Thyroid gland (tissue), 4 donors: ENCODE results near the gene LIN7A. TPM values are rescaled to one million over a fixed set of nuclear protein-coding genes. Genes with fewer than 3 reads are reported as not detected.
A peak's percentile ranks its signal among the peaks of the same experiment; 100 is the strongest.

Experiments
- DNase-seq, 2 donors: peaks; one replicate each; pipeline ENCODE4 v3.0.0-alpha.2; 2019
- H3K27ac ChIP-seq, 3 donors: fragments of 200-600 bp; sonication (generic); 1 replicate in 2 of 3; 2 replicates in 1 of 3; pipeline ENCODE4 v1.5.1; 2016 to 2019; ENCODE audit warnings: mild to moderate bottlenecking in 1 of 3, moderate library complexity in 1 of 3
- H3K27me3 ChIP-seq: fragments of 200-600 bp; sonication (generic); one replicate; pipeline ENCODE4 v1.5.1; 2019
- H3K36me3 ChIP-seq, 2 donors: fragments of 200-600 bp; sonication (generic); one replicate each; pipeline ENCODE4 v1.5.1; 2016 to 2019
- H3K4me1 ChIP-seq, 2 donors: fragments of 200-600 bp; sonication (generic); one replicate each; pipeline ENCODE4 v1.5.1; 2017 to 2019
- H3K4me3 ChIP-seq, 3 donors: fragments of 200-600 bp; sonication (generic); replicated peaks in 1 of 3; 1 replicate in 2 of 3; 2 replicates in 1 of 3; pipeline ENCODE4 v1.5.1; 2016; ENCODE audit warnings: mild to moderate bottlenecking in 1 of 3
- H3K9me3 ChIP-seq: fragments of 200-600 bp; sonication (generic); one replicate; pipeline ENCODE4 v1.5.1; 2017
- POLR2A ChIP-seq, 2 donors: fragments of 450-650 bp; IDR thresholded peaks; one replicate each; pipeline ENCODE4 v1.6.1; 2017; ENCODE audit warnings: antibody characterized with exemption in 2 of 2, mild to moderate bottlenecking in 2 of 2, moderate library complexity in 1 of 2
- WGBS, 2 donors: methylation state at CpG; one replicate each; pipeline ENCODE4 v1.1.5; 2017; 5-methylcytosine and 5-hydroxymethylcytosine counted together
- intact Hi-C: fragments of 100-400 bp; cut with DNase I; formaldehyde crosslinking; loops from one replicate; pipeline ENCODE4 v1.15.1; 2023
- total RNA-seq, 4 donors: library from RNA; depleted of rRNA; stranded (reverse); fragments of >200 nt; gene quantifications; one replicate each; pipeline ENCODE4 v1.2.3, GENCODE V29; 2016
- TF ChIP-seq, protein P1 (sequence below), 6 experiments: fragments of 200-600 bp in 3 of 6; fragments of 450-650 bp in 3 of 6; sonication (generic) in 3 of 6; IDR thresholded peaks; one replicate each; pipeline ENCODE4 v1.5.1; 2016 to 2019; ENCODE audit warnings: antibody characterized with exemption in 6 of 6, mild to moderate bottlenecking in 2 of 6, inconsistent platforms in 1 of 6, moderate library complexity in 1 of 6

LIN7A gene
- total RNA-seq, 4 donors from 2014 or later = 7.9 to 21.4 (median 18.4) TPM

DNA sequence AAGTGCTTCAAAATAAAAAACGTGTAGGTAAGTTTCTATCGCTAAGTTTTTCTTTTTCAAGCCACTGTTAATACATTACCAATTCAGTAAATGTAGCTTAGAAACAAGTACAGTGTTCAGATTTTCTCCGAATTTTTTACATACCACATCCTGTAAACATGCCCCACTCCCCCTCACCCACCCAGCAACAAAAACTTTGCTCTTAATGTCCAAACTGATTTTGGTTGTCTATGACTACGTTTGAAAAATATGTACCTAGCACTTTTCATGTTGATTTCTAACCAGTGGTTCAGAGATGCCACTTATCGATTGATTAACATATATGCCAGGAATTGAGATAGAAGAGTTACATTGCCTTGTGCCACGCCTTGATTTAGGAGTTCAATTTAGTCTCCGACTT lies 663 bp upstream of the LIN7A start:
- Histone ChIP-seq H3K36me3 (no peaks in the 10 kb centered on the region), H3K27me3 (no peaks in the 10 kb centered on the region), H3K27ac (no peak overlapping the region), H3K4me3 (no peak overlapping the region), H3K4me1 (no peaks in the 10 kb centered on the region), H3K9me3 (no peaks in the 10 kb centered on the region)
- intact Hi-C loops = no loop called here
- no peak for DNase-seq
- 82% methylated on average over 7 of the region's 7 CpGs for WGBS, 2 donors
- no peak for TF ChIP-seq POLR2A (IDR thresholded peaks at IDR 0.05)
- TF ChIP-seq, protein P1, sequence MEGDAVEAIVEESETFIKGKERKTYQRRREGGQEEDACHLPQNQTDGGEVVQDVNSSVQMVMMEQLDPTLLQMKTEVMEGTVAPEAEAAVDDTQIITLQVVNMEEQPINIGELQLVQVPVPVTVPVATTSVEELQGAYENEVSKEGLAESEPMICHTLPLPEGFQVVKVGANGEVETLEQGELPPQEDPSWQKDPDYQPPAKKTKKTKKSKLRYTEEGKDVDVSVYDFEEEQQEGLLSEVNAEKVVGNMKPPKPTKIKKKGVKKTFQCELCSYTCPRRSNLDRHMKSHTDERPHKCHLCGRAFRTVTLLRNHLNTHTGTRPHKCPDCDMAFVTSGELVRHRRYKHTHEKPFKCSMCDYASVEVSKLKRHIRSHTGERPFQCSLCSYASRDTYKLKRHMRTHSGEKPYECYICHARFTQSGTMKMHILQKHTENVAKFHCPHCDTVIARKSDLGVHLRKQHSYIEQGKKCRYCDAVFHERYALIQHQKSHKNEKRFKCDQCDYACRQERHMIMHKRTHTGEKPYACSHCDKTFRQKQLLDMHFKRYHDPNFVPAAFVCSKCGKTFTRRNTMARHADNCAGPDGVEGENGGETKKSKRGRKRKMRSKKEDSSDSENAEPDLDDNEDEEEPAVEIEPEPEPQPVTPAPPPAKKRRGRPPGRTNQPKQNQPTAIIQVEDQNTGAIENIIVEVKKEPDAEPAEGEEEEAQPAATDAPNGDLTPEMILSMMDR (IDR thresholded peaks at IDR 0.05) = no peak

DNA sequence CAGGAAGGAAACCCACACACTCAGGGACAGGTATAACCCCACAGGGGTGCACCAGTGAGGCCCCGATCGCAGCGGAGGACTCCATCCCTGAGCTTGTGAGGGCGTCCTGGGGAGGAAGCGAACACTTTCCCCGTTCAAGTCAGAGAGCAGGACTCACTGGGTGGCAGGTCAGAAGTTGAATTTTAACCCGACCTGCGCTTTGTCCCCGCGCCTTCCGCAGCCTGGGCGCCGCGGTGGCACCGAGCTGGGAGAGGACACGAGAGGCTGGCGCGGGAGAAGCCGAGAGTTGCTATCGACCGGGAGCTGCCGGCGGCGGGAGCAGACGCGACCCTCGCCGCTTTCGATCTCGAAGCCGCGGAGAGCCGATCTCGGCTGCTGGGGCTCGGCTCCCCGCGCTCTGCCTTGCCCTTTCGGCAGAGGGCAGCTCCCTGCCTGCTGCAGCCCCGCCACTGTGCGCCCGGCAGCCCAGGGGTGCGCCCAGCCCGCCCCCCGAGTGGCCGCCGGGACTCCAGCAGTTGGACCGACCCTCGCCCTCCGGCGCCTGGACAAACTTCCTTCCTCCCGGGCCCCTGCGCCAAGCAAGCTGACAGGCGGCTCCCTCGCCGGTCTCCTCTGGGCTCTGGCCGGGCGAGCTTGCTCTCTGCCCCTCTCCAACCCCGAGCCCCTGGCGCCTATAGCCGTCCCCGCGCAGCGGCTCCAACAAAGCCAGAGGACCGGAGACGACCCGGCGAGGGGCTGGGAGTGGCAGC lies 918 bp downstream of the LIN7A start:
- Histone ChIP-seq H3K27me3 (no peaks in the 10 kb centered on the region), H3K4me3 (peak overlapping the region; percentile 44 to 87 (median 66)), H3K27ac (peak overlapping the region; percentile 68 to 92 (median 92)), H3K36me3 (no peaks in the 10 kb centered on the region), H3K9me3 (no peaks in the 10 kb centered on the region), H3K4me1 (no peaks in the 10 kb centered on the region)
- DNase-seq = peak; percentile 60 to 66
- 0% methylated on average over 16 of the region's 67 CpGs; no CpG with 5 or more reads in 1 of the 2 donors for WGBS, 2 donors
- peak in 1 of 2 donors; percentile 66 for TF ChIP-seq POLR2A (IDR thresholded peaks at IDR 0.05)
- TF ChIP-seq, protein P1 (IDR thresholded peaks at IDR 0.05) = no peak
- intact Hi-C loops = no loop called here

DNA sequence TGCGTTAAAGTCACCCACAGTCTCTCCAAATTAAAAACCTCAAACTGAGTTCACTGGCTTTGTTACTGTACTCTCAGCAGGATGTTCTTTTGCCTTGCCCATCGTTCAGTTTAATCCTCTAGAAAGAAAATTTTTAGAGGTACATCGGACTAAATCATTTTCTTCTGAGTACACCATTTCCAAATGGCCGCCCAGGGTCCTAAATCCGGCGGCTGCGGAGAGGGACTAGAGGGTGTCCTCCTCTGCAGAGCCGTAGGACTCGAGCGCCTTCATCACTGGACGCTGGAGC lies 1.4 kb downstream of the LIN7A start:
- intact Hi-C loops = no loop called here
- no peaks in the 10 kb centered on the region for H3K9me3 ChIP-seq
- peak overlapping the region; percentile 44 to 87 (median 66) for H3K4me3 ChIP-seq
- peak overlapping the region; percentile 68 to 92 (median 92) for H3K27ac ChIP-seq
- 3 to 7% methylated on average over 10 to 11 of the region's 11 CpGs for WGBS, 2 donors
- no peaks in the 10 kb centered on the region for H3K36me3 ChIP-seq
- no peaks in the 10 kb centered on the region for H3K4me1 ChIP-seq
- DNase-seq = no peak
- H3K27me3 ChIP-seq = no peaks in the 10 kb centered on the region
- TF ChIP-seq POLR2A (IDR thresholded peaks at IDR 0.05) = no peak
- TF ChIP-seq, protein P1 (IDR thresholded peaks at IDR 0.05) = no peak

DNA sequence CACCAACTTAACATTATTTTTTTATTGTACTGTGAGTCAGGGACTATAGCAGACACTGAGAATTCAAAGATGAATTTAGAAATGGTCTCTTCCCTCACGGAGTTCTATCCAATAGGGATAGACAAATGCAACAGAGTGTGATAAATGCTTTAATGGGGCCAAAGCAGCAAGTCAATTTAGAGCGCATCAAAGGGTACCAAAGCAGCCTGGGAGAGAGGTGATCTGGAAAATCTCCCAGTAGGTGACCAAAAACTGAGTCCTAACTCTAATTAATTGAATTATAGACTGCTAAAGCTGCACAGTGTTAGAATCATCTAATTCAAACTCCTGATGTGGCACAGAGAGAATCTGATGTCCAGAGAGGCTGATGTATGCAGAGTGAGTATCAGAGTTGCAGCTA lies 2.6 kb downstream of the LIN7A start:
- Histone ChIP-seq H3K4me1 (no peaks in the 10 kb centered on the region), H3K27ac (no peak overlapping the region), H3K36me3 (no peaks in the 10 kb centered on the region), H3K4me3 (no peak overlapping the region), H3K9me3 (no peaks in the 10 kb centered on the region), H3K27me3 (no peaks in the 10 kb centered on the region)
- no peak for DNase-seq
- WGBS, 2 donors = 88 to 95% methylated on average over 2 of the region's 2 CpGs
- TF ChIP-seq, protein P1 (IDR thresholded peaks at IDR 0.05) = no peak
- TF ChIP-seq POLR2A (IDR thresholded peaks at IDR 0.05) = no peak
- intact Hi-C loops = no loop called here

DNA sequence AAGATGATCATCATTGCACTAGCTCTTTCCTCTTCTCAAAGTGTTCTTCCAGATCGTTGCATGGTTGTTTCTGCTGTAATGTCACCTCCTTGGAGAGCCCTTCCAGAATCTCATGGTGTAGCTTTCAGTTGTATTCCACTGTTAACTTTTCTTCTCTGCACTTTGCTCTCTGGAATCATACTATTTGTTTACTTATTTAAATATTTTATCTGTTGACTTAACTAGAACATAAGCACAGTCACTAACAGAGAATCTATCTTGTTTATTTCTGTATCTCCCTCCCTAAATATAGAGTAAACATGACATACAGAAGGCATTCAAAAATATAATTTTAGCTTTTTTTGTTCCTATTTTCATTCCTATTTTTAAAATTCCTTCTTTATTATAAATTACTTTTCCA lies 11.8 kb downstream of the LIN7A start:
- Histone ChIP-seq H3K36me3 (no peaks in the 10 kb centered on the region), H3K27me3 (no peaks in the 10 kb centered on the region), H3K4me3 (no peak overlapping the region), H3K27ac (no peak overlapping the region), H3K9me3 (no peaks in the 10 kb centered on the region), H3K4me1 (no peaks in the 10 kb centered on the region)
- no peak for DNase-seq
- TF ChIP-seq, protein P1 (IDR thresholded peaks at IDR 0.05) = no peak
- TF ChIP-seq POLR2A (IDR thresholded peaks at IDR 0.05) = no peak
- intact Hi-C loops = no loop called here
- 18 to 56% methylated on average over 1 of the region's 1 CpG for WGBS, 2 donors
